HepG2 (cell line): ENCODE data around the gene POLR2H. TPM values are rescaled to one million over a fixed set of nuclear protein-coding genes. Genes with fewer than 3 reads are reported as not detected.

Experiments
- ATAC-seq: fragments of 200-7000 bp; cut with Tn5 transposase; 3 replicates; pipeline ENCODE4 v1.9.1; 2020; ENCODE audit warnings: mild to moderate bottlenecking, moderate library complexity
- Bru-seq: library from RNA; stranded (reverse); fragments of 400-500 nt; gene quantifications from one replicate; lab custom pipeline; 2021; lab: Mats Ljungman, UMichigan
- BruChase-seq, 2 experiments: library from RNA; stranded (reverse); fragments of 400-500 nt; gene quantifications; one replicate each; lab custom pipeline; 2021; lab: Mats Ljungman, UMichigan
- BruUV-seq: library from RNA; stranded (reverse); fragments of 400-500 nt; replicated peaks from 2 replicates; lab custom pipeline; 2021; lab: Mats Ljungman, UMichigan
- CTCF ChIA-PET: fragments of 300-600 bp; formaldehyde crosslinking; extraction: SDS; loops from one replicate; lab custom pipeline; 2021; ENCODE audit warnings: low total read pairs, inconsistent platforms, low intra/inter-chr PET ratio; lab: Yijun Ruan, JAX
- POLR2A ChIA-PET: fragments of 350-600 bp; sonication (Branson Sonifier 250); formaldehyde crosslinking; loops from one replicate; lab custom pipeline; 2020; ENCODE audit warnings: antibody characterized with exemption, inconsistent platforms; lab: Yijun Ruan, JAX
- DNase-seq: peaks from one replicate; pipeline ENCODE4 v3.0.0-alpha.2; 2015; ENCODE audit warnings: low spot score
- FAIRE-seq: peaks from 3 replicates; lab custom pipeline; 2011; peaks lifted over from hg19 to GRCh38; lab: Jason Lieb, UNC
- H2AFZ ChIP-seq: one replicate; pipeline ENCODE4 v1.6.1; 2011; ENCODE audit warnings: low read length, inconsistent platforms
- H3K27ac ChIP-seq: fragments of 300-600 bp; 3 replicates; pipeline ENCODE4 v1.8.0; 2011; ENCODE audit warnings: mixed run types, mild to moderate bottlenecking, mixed read lengths, low read length, inconsistent platforms; ENCODE audit not compliant: insufficient read depth; ENCODE audit errors: extremely low read length
- H3K27me3 ChIP-seq, 2 experiments: fragments of 200-600 bp in 1 of 2; 2 replicates in 1 of 2; 3 replicates in 1 of 2; pipeline versions ENCODE4 v1.6.0 to v1.8.0; 2011; ENCODE audit warnings: low read length in 2 of 2, mild to moderate bottlenecking in 2 of 2, moderate library complexity in 2 of 2, inconsistent platforms in 1 of 2; ENCODE audit not compliant: insufficient read depth in 2 of 2, control insufficient read depth in 1 of 2
- H3K36me3 ChIP-seq, 2 experiments: fragments of 200-600 bp in 1 of 2; replicated peaks in 1 of 2; 2 replicates in 1 of 2; 3 replicates in 1 of 2; pipeline versions ENCODE4 v1.5.1 to v1.8.0; 2011; ENCODE audit warnings: low read length in 2 of 2, inconsistent platforms in 1 of 2; ENCODE audit not compliant: insufficient read depth in 2 of 2, control insufficient read depth in 1 of 2
- H3K4me1 ChIP-seq: 2 replicates; pipeline ENCODE4 v1.5.1; 2012; ENCODE audit warnings: low read length, inconsistent platforms; ENCODE audit not compliant: insufficient read depth
- H3K4me2 ChIP-seq: 2 replicates; pipeline ENCODE4 v1.6.0; 2011; ENCODE audit warnings: low read depth, low read length, inconsistent platforms
- H3K4me3 ChIP-seq, 3 experiments: fragments of 200-600 bp in 1 of 3; sonication (generic), shearing (Covaris generic) in 1 of 3; replicated peaks in 1 of 3; 2 replicates each; pipeline ENCODE4 v1.5.1; 2011 to 2016; ENCODE audit warnings: low read length in 3 of 3, inconsistent platforms in 2 of 3, low read depth in 2 of 3, mild to moderate bottlenecking in 2 of 3, control low read depth in 1 of 3, mixed read lengths in 1 of 3; ENCODE audit not compliant: insufficient read depth in 1 of 3
- H3K79me2 ChIP-seq: one replicate; pipeline ENCODE4 v1.6.1; 2011; ENCODE audit warnings: low read length, inconsistent platforms; ENCODE audit not compliant: insufficient read depth
- H3K9ac ChIP-seq: 2 replicates; pipeline ENCODE4 v1.6.0; 2011; ENCODE audit warnings: mild to moderate bottlenecking, low read depth, low read length, inconsistent platforms; ENCODE audit not compliant: insufficient read depth
- H3K9me3 ChIP-seq: 2 replicates; pipeline ENCODE4 v1.5.1; 2012; ENCODE audit warnings: mild to moderate bottlenecking, low read length
- H4K20me1 ChIP-seq: 2 replicates; pipeline ENCODE4 v1.6.0; 2011; ENCODE audit warnings: inconsistent platforms, mild to moderate bottlenecking, low read length, moderate library complexity; ENCODE audit not compliant: insufficient read depth
- KLF12 ChIP-seq: sonication (generic); formaldehyde crosslinking; IDR thresholded peaks from 2 replicates; pipeline ENCODE4 v1.4.0; 2020; ENCODE audit warnings: missing genetic modification reagents, borderline replicate concordance
- MED13 ChIP-seq: sonication (generic); formaldehyde crosslinking; IDR thresholded peaks from 2 replicates; pipeline ENCODE4 v1.5.0; 2020; ENCODE audit warnings: missing genetic modification reagents
- NFATC3 ChIP-seq: sonication (generic); formaldehyde crosslinking; IDR thresholded peaks from 2 replicates; pipeline ENCODE4 v1.5.1; 2020; ENCODE audit warnings: mild to moderate bottlenecking, missing genetic modification reagents
- NR2F6 ChIP-seq, 2 experiments: IDR thresholded peaks; 2 replicates each; pipeline ENCODE4 v1.6.1; 2016; ENCODE audit warnings: antibody characterized with exemption in 1 of 2, mild to moderate bottlenecking in 1 of 2
- RBM22 ChIP-seq: fragments of 200-400 bp; formaldehyde crosslinking; optimal IDR thresholded peaks from 2 replicates; pipeline ENCODE3; 2017; ENCODE audit warnings: mild to moderate bottlenecking, low read length, moderate library complexity
- ZMYM3 ChIP-seq: sonication (generic); formaldehyde crosslinking; IDR thresholded peaks from 2 replicates; pipeline ENCODE4 v1.5.1; 2020; ENCODE audit warnings: mild to moderate bottlenecking, missing genetic modification reagents
- ZNF205 ChIP-seq: IDR thresholded peaks from 2 replicates; pipeline ENCODE4 v1.6.1; 2018; ENCODE audit warnings: missing biosample characterization, missing genetic modification reagents
- ZSCAN30 ChIP-seq: sonication (generic); formaldehyde crosslinking; IDR thresholded peaks from 2 replicates; pipeline ENCODE4 v1.5.0; 2020; ENCODE audit warnings: mild to moderate bottlenecking, missing genetic modification reagents
- WGBS: methylation state at CpG from one replicate; pipeline ENCODE4 v1.1.6; 2017; ENCODE audit warnings: low lambda C conversion rate; 5-methylcytosine and 5-hydroxymethylcytosine counted together
- in situ Hi-C: cut with HindIII; loops from 2 replicates; pipeline ENCODE4 v1.10.0; 2017; ENCODE audit warnings: low pct_unique_long_range_greater_than_20kb; ENCODE audit not compliant: extremely low pct_ligation_motif_present
- intact Hi-C: fragments of 100-400 bp; cut with micrococcal nuclease; formaldehyde crosslinking; loops from one replicate; pipeline ENCODE4 v1.10.0; 2022; ENCODE audit not compliant: unreplicated experiment
- long read RNA-seq, 2 experiments: library from RNA in 1 of 2; library from polyadenylated mRNA in 1 of 2; stranded (forward) in 1 of 2; unstranded in 1 of 2; transcript quantifications; one replicate each; pipeline ENCODE4 v2.0.0, GENCODE V29; 2019 to 2022
- polyA minus RNA-seq, 3 experiments: library from RNA; depleted of rRNA, polyadenylated mRNA; stranded (reverse); fragments of >200 nt; gene quantifications; 2 replicates each; pipeline ENCODE4 v1.2.3, GENCODE V29; 2011; ENCODE audit warnings: low replicate concordance in 1 of 3
- polyA plus RNA-seq, 8 experiments: library from polyadenylated mRNA; depleted of rRNA in 3 of 8; stranded (reverse) in 7 of 8; unstranded in 1 of 8; fragments of >200 nt; fragmentation: Illumina TruSeq in 4 of 8; extraction: Trizol in 4 of 8; gene quantifications; 2 replicates each; pipeline versions ENCODE4 v1.2.1 to v1.2.3, GENCODE V29; 2011 to 2016; ENCODE audit warnings: low read depth in 4 of 8, missing spikeins in 1 of 8, mixed read lengths in 1 of 8; ENCODE audit not compliant: insufficient read depth in 1 of 8
- total RNA-seq, 5 experiments: library from RNA; depleted of rRNA; stranded (reverse); fragments of >200 nt; fragmentation: Illumina TruSeq; extraction: Trizol; gene quantifications; 2 replicates each; pipeline ENCODE4 v1.2.3, GENCODE V29; 2016; ENCODE audit warnings: low read depth in 1 of 5
- TF ChIP-seq, protein P1 (sequence below): sonication (generic); formaldehyde crosslinking; IDR thresholded peaks from 2 replicates; pipeline ENCODE4 v1.5.0; 2020; ENCODE audit warnings: mild to moderate bottlenecking, missing genetic modification reagents
- TF ChIP-seq, protein P2 (sequence below), 2 experiments: IDR thresholded peaks; 2 replicates each; pipeline ENCODE4 v1.6.1; 2011 to 2012; ENCODE audit warnings: low read length in 2 of 2, borderline replicate concordance in 1 of 2, low read depth in 1 of 2, mild to moderate bottlenecking in 1 of 2, moderate library complexity in 1 of 2
- TF ChIP-seq, protein P3 (sequence below): IDR thresholded peaks from 2 replicates; pipeline ENCODE4 v1.6.1; 2016; ENCODE audit warnings: missing genetic modification reagents, missing compliant biosample characterization

Gene POLR2H
- total RNA-seq (2016; rRNA removed; fragmentation: Illumina TruSeq; extraction: Trizol) (109 and 118 TPM in 2 replicates), polyA plus RNA-seq (2011; rRNA removed) (165 and 194 TPM in 2 replicates), polyA minus RNA-seq (2011; rRNA and poly(A)+ RNA removed; ENCODE audit: low replicate concordance) (73.2 and 182 TPM in 2 replicates), Bru-seq, nascent RNA (percentile 91 among the genes with signal in this experiment), BruChase-seq, experiment 1, labeled RNA remaining after a 6-hour chase (percentile 96 among the genes with signal in this experiment), BruChase-seq, experiment 2, labeled RNA remaining after a 2-hour chase (percentile 96 among the genes with signal in this experiment)
- 85.0 and 90.2 TPM in 2 replicates for total RNA-seq (2016; cell fraction: cytosol; rRNA removed; fragmentation: Illumina TruSeq; extraction: Trizol; ENCODE audit: low read depth)
- 113 and 114 TPM in 2 replicates for total RNA-seq (2016; cell fraction: insoluble cytoplasmic fraction; rRNA removed; fragmentation: Illumina TruSeq; extraction: Trizol)
- total RNA-seq (2016; cell fraction: membrane; rRNA removed; fragmentation: Illumina TruSeq; extraction: Trizol) = 110 and 111 TPM in 2 replicates
- total RNA-seq (2016; cell fraction: nucleus; rRNA removed; fragmentation: Illumina TruSeq; extraction: Trizol) = 97.2 and 98.4 TPM in 2 replicates
- polyA plus RNA-seq (2011; cell fraction: cytosol; rRNA removed) = 159 and 209 TPM in 2 replicates
- polyA plus RNA-seq (2011; cell fraction: nucleus; rRNA removed) = 292 and 351 TPM in 2 replicates
- polyA plus RNA-seq (2012) = 85.4 and 92.7 TPM in 2 replicates
- 70.3 and 83.0 TPM in 2 replicates for polyA plus RNA-seq (2016; cell fraction: cytosol; fragmentation: Illumina TruSeq; extraction: Trizol; ENCODE audit: low read depth)
- 116 and 125 TPM in 2 replicates for polyA plus RNA-seq (2016; cell fraction: insoluble cytoplasmic fraction; fragmentation: Illumina TruSeq; extraction: Trizol; ENCODE audit: low read depth)
- 90.4 and 98.9 TPM in 2 replicates for polyA plus RNA-seq (2016; cell fraction: membrane; fragmentation: Illumina TruSeq; extraction: Trizol; ENCODE audit: low read depth)
- 259 and 265 TPM in 2 replicates for polyA plus RNA-seq (2016; cell fraction: nucleus; fragmentation: Illumina TruSeq; extraction: Trizol; ENCODE audit: insufficient read depth, low read depth)
- 38.2 and 41.4 TPM in 2 replicates for polyA minus RNA-seq (2011; cell fraction: cytosol; rRNA and poly(A)+ RNA removed)
- 89.4 and 96.7 TPM in 2 replicates for polyA minus RNA-seq (2011; cell fraction: nucleus; rRNA and poly(A)+ RNA removed)
- long read RNA-seq, experiment 1, transcript POLR2H-202 (5 exons, 878 nt) = major isoform, 6 of 83 reads
- long read RNA-seq, experiment 1, partial matches to known transcripts = 65 of 83 reads
- long read RNA-seq, experiment 1, other reads (novel, unspliced or antisense) = 5 of 83 reads
- long read RNA-seq, experiment 2, transcript POLR2H-202 (5 exons, 878 nt) = minor isoform, 8 of 132 reads
- long read RNA-seq, experiment 2, transcript POLR2H-206 (5 exons, 791 nt) = minor isoform, 5 of 132 reads
- long read RNA-seq, experiment 2, transcript POLR2H-208 (6 exons, 1,802 nt) = major isoform, 9 of 132 reads
- long read RNA-seq, experiment 2, partial matches to known transcripts = 86 of 132 reads
- long read RNA-seq, experiment 2, other reads (novel, unspliced or antisense) = 21 of 132 reads

DNA sequence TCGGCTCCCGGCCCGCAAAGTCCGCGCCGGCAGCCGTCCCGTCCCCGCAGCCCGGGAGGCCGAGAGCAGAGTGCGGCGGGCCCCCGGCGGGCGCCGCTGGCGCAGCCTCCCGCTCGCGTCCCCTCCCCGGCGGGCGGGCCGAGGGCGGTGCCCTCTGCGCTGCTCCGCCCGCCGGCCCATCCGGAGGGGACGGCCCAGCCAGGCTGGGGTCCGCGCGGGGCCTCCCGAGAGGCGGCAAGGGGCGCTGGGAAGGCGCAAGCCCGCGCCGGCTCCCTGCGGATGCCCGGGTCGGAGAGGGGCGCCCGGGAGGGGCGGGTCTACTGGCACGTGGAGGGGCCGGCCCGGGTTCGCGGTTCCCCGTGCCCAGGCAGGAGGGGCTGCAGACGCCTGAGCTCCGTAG is at the start of gene POLR2H, which contains the start of gene CLCN2:
Gene POLR2H, plus strand, starts transcription at position 179 of the 400 bp plus-strand sequence. CDS start 1,783 bp downstream, outside the sequence.
Gene CLCN2, minus strand, starts transcription at position 74 of the 400 bp plus-strand sequence. CDS start 126 bp downstream, outside the sequence.
- DNase-seq (peak; percentile 53), ATAC-seq (peak; percentile 74), FAIRE-seq (no peak)
- H3K27me3 ChIP-seq = no peaks in the 10 kb centered on the region; a peak in 1 of 5 replicates
- peaks cover 31% of the 10 kb centered on the region for H3K79me2 ChIP-seq
- H3K9me3 ChIP-seq = no peaks in the 10 kb centered on the region
- no CpG with 5 or more reads among the region's 56 CpGs for WGBS
- intact Hi-C loops (no loop called here), in situ Hi-C loops (no loop called here)
- BruUV-seq = no TSS peak
- peak within 1 kb of the TSS; percentile 93 to 96 (median 96) for H3K4me3 ChIP-seq
- no peak within 1 kb of the TSS for H2AFZ ChIP-seq
- H3K4me1 ChIP-seq = peaks cover 44% of the 10 kb centered on the region
- POLR2A ChIA-PET = interaction anchor here (1.4 to 2.9 kb wide), 10 partner anchors 10 to 176 kb away, joined by 3 to 18 read pairs (median 8); partner anchors contain the start of genes ABCF3, CHRD and FAM131A
- H3K4me2 ChIP-seq = peak within 1 kb of the TSS; percentile 100
- CTCF ChIA-PET = no interaction called here
- H3K9ac ChIP-seq = peak within 1 kb of the TSS; percentile 97
- H3K27ac ChIP-seq = peak within 1 kb of the TSS; percentile 97
- H4K20me1 ChIP-seq = peaks cover 7% of the 10 kb centered on the region; the same call in 1 of the 2 replicates
- peaks cover 12 to 30% of the 10 kb centered on the region in 2 experiments for H3K36me3 ChIP-seq
- TF ChIP-seq ZSCAN30 (CRISPR knock-in tag) = no peak
- no peak for TF ChIP-seq ZMYM3 (CRISPR knock-in tag)
- TF ChIP-seq, protein P1, sequence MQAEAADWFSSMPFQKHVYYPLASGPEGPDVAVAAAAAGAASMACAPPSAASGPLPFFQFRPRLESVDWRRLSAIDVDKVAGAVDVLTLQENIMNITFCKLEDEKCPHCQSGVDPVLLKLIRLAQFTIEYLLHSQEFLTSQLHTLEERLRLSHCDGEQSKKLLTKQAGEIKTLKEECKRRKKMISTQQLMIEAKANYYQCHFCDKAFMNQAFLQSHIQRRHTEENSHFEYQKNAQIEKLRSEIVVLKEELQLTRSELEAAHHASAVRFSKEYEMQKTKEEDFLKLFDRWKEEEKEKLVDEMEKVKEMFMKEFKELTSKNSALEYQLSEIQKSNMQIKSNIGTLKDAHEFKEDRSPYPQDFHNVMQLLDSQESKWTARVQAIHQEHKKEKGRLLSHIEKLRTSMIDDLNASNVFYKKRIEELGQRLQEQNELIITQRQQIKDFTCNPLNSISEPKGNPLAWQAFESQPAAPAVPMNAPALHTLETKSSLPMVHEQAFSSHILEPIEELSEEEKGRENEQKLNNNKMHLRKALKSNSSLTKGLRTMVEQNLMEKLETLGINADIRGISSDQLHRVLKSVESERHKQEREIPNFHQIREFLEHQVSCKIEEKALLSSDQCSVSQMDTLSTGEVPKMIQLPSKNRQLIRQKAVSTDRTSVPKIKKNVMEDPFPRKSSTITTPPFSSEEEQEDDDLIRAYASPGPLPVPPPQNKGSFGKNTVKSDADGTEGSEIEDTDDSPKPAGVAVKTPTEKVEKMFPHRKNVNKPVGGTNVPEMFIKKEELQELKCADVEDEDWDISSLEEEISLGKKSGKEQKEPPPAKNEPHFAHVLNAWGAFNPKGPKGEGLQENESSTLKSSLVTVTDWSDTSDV = no peak
- TF ChIP-seq, protein P2, sequence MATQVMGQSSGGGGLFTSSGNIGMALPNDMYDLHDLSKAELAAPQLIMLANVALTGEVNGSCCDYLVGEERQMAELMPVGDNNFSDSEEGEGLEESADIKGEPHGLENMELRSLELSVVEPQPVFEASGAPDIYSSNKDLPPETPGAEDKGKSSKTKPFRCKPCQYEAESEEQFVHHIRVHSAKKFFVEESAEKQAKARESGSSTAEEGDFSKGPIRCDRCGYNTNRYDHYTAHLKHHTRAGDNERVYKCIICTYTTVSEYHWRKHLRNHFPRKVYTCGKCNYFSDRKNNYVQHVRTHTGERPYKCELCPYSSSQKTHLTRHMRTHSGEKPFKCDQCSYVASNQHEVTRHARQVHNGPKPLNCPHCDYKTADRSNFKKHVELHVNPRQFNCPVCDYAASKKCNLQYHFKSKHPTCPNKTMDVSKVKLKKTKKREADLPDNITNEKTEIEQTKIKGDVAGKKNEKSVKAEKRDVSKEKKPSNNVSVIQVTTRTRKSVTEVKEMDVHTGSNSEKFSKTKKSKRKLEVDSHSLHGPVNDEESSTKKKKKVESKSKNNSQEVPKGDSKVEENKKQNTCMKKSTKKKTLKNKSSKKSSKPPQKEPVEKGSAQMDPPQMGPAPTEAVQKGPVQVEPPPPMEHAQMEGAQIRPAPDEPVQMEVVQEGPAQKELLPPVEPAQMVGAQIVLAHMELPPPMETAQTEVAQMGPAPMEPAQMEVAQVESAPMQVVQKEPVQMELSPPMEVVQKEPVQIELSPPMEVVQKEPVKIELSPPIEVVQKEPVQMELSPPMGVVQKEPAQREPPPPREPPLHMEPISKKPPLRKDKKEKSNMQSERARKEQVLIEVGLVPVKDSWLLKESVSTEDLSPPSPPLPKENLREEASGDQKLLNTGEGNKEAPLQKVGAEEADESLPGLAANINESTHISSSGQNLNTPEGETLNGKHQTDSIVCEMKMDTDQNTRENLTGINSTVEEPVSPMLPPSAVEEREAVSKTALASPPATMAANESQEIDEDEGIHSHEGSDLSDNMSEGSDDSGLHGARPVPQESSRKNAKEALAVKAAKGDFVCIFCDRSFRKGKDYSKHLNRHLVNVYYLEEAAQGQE (IDR thresholded peaks at IDR 0.05; ENCODE audit: borderline replicate concordance in 1 of 2, low read depth in 1 of 2, low read length in 2 of 2) = no peak
- no peak for TF ChIP-seq NR2F6 (IDR thresholded peaks at IDR 0.05)
- 0 out of 2 replicates have a peak, but pooled peaks have one; percentile 8 for TF ChIP-seq NR2F6 (CRISPR knock-in tag; IDR thresholded peaks at IDR 0.05)
- TF ChIP-seq KLF12 (CRISPR knock-in tag) = peak; percentile 93
- TF ChIP-seq ZNF205 (CRISPR knock-in tag) = no peak
- no peak for TF ChIP-seq RBM22
- TF ChIP-seq NFATC3 (CRISPR knock-in tag) = no peak
- TF ChIP-seq, protein P3, sequence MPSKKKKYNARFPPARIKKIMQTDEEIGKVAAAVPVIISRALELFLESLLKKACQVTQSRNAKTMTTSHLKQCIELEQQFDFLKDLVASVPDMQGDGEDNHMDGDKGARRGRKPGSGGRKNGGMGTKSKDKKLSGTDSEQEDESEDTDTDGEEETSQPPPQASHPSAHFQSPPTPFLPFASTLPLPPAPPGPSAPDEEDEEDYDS (CRISPR knock-in tag) = no peak
- 0 out of 2 replicates have a peak, but pooled peaks have one; percentile 46 for TF ChIP-seq MED13 (CRISPR knock-in tag)
